BLaER1 treated with 17β-estradiol and CSF1 and Interleukin-3, amounts not matched to agents 10 nM and 100 nM (cell line): ENCODE measurements around the gene DCDC2.
"Not testable (repeated sequence)": the region's sequence is repeated elsewhere in the genome, so short reads cannot be mapped to it uniquely, and the experiment has no call there.

Experiments used
- H3K27ac ChIP-seq, 11 experiments: shearing (Covaris generic); formaldehyde crosslinking; 2 replicates each; pipeline ENCODE4 v1.8.1; 2022
- H3K27me3 ChIP-seq, 11 experiments: shearing (Covaris generic); formaldehyde crosslinking; 2 replicates each; pipeline ENCODE4 v1.8.1; 2022
- H3K36me3 ChIP-seq, 11 experiments: shearing (Covaris generic); formaldehyde crosslinking; 2 replicates each; pipeline ENCODE4 v1.8.1; 2022
- H3K4me1 ChIP-seq, 10 experiments: shearing (Covaris generic); formaldehyde crosslinking; 2 replicates each; pipeline ENCODE4 v1.8.1; 2022
- H3K4me2 ChIP-seq, 11 experiments: shearing (Covaris generic); formaldehyde crosslinking; 2 replicates each; pipeline ENCODE4 v1.8.1; 2022
- H3K4me3 ChIP-seq, 10 experiments: shearing (Covaris generic); formaldehyde crosslinking; 2 replicates each; pipeline ENCODE4 v1.8.1; 2022
- H3K9ac ChIP-seq, 11 experiments: shearing (Covaris generic); formaldehyde crosslinking; 2 replicates each; pipeline ENCODE4 v1.8.1; 2022
- H3K9me3 ChIP-seq, 11 experiments: shearing (Covaris generic); formaldehyde crosslinking; replicated peaks in 1 of 11; 2 replicates each; pipeline ENCODE4 v1.8.1; 2022
- H4K20me1 ChIP-seq, 11 experiments: shearing (Covaris generic); formaldehyde crosslinking; 2 replicates each; pipeline ENCODE4 v1.8.1; 2022
- Cebpa-rat ChIP-seq, 11 experiments: shearing (Covaris generic); IDR thresholded peaks; 2 replicates each; pipeline ENCODE4 v1.8.1; 2022

DCDC2 gene

GRCh38 chr6:24154121-24154520 lies 203.7 kb downstream of the DCDC2 start:
- Histone ChIP-seq H3K4me3 (no peak overlapping the region), H3K27ac (no peak overlapping the region), H4K20me1 (no peaks in the 10 kb centered on the region), H3K4me2 (no peak overlapping the region), H3K4me1 (no peaks in the 10 kb centered on the region), H3K9ac (no peak overlapping the region), H3K27me3 (no peaks in the 10 kb centered on the region), H3K36me3 (no peaks in the 10 kb centered on the region), H3K9me3 (peaks cover 0 to 3% (median 0%) of the 10 kb centered on the region in 11 experiments; a peak in 1 of 22 replicates)
- no peak for TF ChIP-seq Cebpa-rat (IDR thresholded peaks at IDR 0.05)

GRCh38 chr6:24152014-24152413 lies 205.8 kb downstream of the DCDC2 start:
- no peak overlapping the region for H3K4me2 ChIP-seq
- H3K9me3 ChIP-seq: peaks cover 0 to 3% (median 0%) of the 10 kb centered on the region in 11 experiments; a peak in 1 of 22 replicates
- no peaks in the 10 kb centered on the region for H3K4me1 ChIP-seq
- no peaks in the 10 kb centered on the region for H4K20me1 ChIP-seq
- no peaks in the 10 kb centered on the region for H3K27me3 ChIP-seq
- TF ChIP-seq Cebpa-rat (IDR thresholded peaks at IDR 0.05): no peak
- no peak overlapping the region for H3K4me3 ChIP-seq
- no peak overlapping the region for H3K9ac ChIP-seq
- no peaks in the 10 kb centered on the region for H3K36me3 ChIP-seq
- no peak overlapping the region for H3K27ac ChIP-seq

DNA sequence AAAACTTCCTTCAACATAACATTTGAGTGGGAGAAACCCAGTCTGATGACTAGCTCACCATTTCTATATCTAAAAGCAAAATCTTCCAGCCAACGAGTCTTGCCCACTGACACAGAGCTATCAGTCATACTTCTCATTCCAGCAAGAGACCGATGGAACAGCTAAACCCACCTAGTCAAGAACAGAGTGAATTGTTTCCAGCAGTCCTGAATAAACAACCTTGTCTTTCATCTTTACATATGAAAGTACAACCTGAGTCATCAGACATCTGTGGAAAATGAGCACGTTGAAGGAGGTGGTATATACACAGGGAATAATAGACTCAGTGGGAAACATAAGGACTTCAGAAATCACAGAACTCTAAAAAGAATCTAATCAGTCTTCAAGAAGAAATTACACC lies 208.0 kb downstream of the DCDC2 start:
- Histone ChIP-seq H3K4me2 (no peak overlapping the region), H3K4me1 (no peaks in the 10 kb centered on the region), H4K20me1 (no peaks in the 10 kb centered on the region), H3K9ac (no peak overlapping the region), H3K9me3 (peaks cover 0 to 3% (median 0%) of the 10 kb centered on the region in 11 experiments; a peak in 1 of 22 replicates), H3K4me3 (no peak overlapping the region), H3K36me3 (no peaks in the 10 kb centered on the region), H3K27ac (no peak overlapping the region), H3K27me3 (no peaks in the 10 kb centered on the region)
- no peak for TF ChIP-seq Cebpa-rat (IDR thresholded peaks at IDR 0.05)

DNA sequence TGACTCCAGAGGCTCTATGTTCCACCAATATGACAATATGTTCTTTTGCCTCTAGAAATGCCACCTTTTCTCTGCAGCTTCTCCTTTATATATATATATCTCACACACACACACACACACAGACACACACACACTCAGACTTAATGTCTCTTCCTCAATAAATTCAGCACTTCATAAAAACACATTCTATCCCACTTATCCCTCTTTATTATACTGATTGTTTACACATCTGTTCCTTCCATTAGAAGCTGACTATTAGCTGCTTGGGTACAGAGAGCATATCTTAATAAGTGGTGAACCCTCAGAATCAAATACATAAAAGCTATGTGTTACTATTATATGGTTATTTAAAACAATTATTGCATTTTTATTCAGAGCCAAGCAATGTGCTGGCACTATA lies 208.6 kb downstream of the DCDC2 start:
- no peaks in the 10 kb centered on the region for H4K20me1 ChIP-seq
- no peak overlapping the region for H3K4me3 ChIP-seq
- no peaks in the 10 kb centered on the region for H3K36me3 ChIP-seq
- H3K27ac ChIP-seq: no peak overlapping the region
- no peak overlapping the region for H3K4me2 ChIP-seq
- no peak overlapping the region for H3K9ac ChIP-seq
- H3K27me3 ChIP-seq: no peaks in the 10 kb centered on the region
- H3K4me1 ChIP-seq: no peaks in the 10 kb centered on the region
- peaks cover 0 to 3% (median 0%) of the 10 kb centered on the region in 11 experiments; a peak in 1 of 22 replicates for H3K9me3 ChIP-seq
- no peak for TF ChIP-seq Cebpa-rat (IDR thresholded peaks at IDR 0.05)

DNA sequence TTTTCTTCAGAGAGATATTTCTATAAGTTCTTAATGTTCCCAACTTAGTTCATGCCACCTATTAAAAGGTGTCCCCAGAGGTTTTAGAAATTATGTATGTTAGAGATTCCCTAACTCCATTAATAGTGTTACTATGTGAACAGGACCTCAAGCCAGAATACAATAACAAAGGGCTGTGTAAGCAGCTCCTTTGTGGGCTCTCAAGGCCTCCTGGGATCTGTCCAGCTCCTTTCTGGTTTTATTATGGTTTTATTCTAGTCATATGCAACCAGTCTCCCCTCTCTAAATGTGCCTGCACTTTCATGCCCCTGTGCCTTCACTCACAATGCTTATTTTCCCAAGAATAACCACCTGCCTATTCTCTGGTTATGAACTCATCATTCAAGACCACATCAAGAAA lies 209.2 kb downstream of the DCDC2 start:
- Histone ChIP-seq H3K4me3 (no peak overlapping the region), H3K9ac (no peak overlapping the region), H3K9me3 (peaks cover 0 to 3% (median 0%) of the 10 kb centered on the region in 11 experiments; a peak in 1 of 22 replicates), H3K27me3 (no peaks in the 10 kb centered on the region), H4K20me1 (no peaks in the 10 kb centered on the region), H3K4me2 (no peak overlapping the region), H3K36me3 (no peaks in the 10 kb centered on the region), H3K4me1 (no peaks in the 10 kb centered on the region), H3K27ac (no peak overlapping the region)
- TF ChIP-seq Cebpa-rat (IDR thresholded peaks at IDR 0.05): no peak

GRCh38 chr6:24148154-24148570 lies 209.7 kb downstream of the DCDC2 start:
- no peak overlapping the region for H3K4me2 ChIP-seq
- H3K4me3 ChIP-seq: no peak overlapping the region
- no peaks in the 10 kb centered on the region for H3K36me3 ChIP-seq
- no peaks in the 10 kb centered on the region for H4K20me1 ChIP-seq
- no peak overlapping the region for H3K9ac ChIP-seq
- no peaks in the 10 kb centered on the region for H3K27me3 ChIP-seq
- TF ChIP-seq Cebpa-rat (IDR thresholded peaks at IDR 0.05): no peak
- peaks cover 0 to 3% (median 0%) of the 10 kb centered on the region in 11 experiments; a peak in 3 of 22 replicates for H3K9me3 ChIP-seq
- H3K4me1 ChIP-seq: no peaks in the 10 kb centered on the region
- no peak overlapping the region for H3K27ac ChIP-seq

GRCh38 chr6:24147511-24148153 lies 210.2 kb downstream of the DCDC2 start:
- TF ChIP-seq Cebpa-rat (IDR thresholded peaks at IDR 0.05): no peak
- Histone ChIP-seq H4K20me1 (no peaks in the 10 kb centered on the region), H3K27me3 (no peaks in the 10 kb centered on the region), H3K36me3 (no peaks in the 10 kb centered on the region), H3K9ac (no peak overlapping the region), H3K27ac (no peak overlapping the region), H3K4me1 (no peaks in the 10 kb centered on the region), H3K9me3 (peaks cover 2 to 6% (median 4%) of the 10 kb centered on the region in 11 experiments; a peak in 13 of 22 replicates), H3K4me3 (no peak overlapping the region), H3K4me2 (no peak overlapping the region)

DNA sequence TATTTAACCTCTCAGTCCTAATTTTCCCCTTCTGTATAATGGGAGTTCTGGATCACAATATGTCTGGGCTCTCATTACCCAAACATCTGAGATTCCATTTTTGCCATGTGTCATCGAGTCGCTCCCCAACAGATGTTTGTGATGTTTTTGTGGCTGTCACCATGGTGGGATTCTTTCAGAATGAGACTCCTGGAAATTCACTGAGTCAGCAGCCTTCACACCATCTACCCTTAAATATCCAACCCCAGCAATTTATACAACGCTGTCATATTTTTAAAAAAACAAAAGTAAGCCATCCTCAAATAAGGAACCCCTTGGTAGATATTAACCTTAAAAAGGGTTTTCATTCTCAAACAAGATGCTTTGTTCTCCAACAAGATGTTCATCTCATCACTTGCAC lies 211.0 kb downstream of the DCDC2 start:
- Histone ChIP-seq H3K27ac (no peak overlapping the region), H3K4me2 (no peak overlapping the region), H3K4me1 (no peaks in the 10 kb centered on the region), H3K27me3 (no peaks in the 10 kb centered on the region), H3K36me3 (no peaks in the 10 kb centered on the region), H3K9me3 (peaks cover 4 to 9% (median 7%) of the 10 kb centered on the region in 11 experiments; a peak in 13 of 22 replicates), H3K4me3 (no peak overlapping the region), H3K9ac (no peak overlapping the region), H4K20me1 (no peaks in the 10 kb centered on the region)
- no peak for TF ChIP-seq Cebpa-rat (IDR thresholded peaks at IDR 0.05)

- Histone ChIP-seq H4K20me1 (no peaks in the 10 kb centered on the region), H3K9ac (no peak overlapping the region), H3K4me3 (no peak overlapping the region), H3K27me3 (no peaks in the 10 kb centered on the region), H3K4me2 (no peak overlapping the region), H3K27ac (no peak overlapping the region), H3K9me3 (peaks cover 4 to 9% (median 7%) of the 10 kb centered on the region in 11 experiments; a peak in 13 of 22 replicates), H3K36me3 (no peaks in the 10 kb centered on the region), H3K4me1 (no peaks in the 10 kb centered on the region)
- no peak for TF ChIP-seq Cebpa-rat (IDR thresholded peaks at IDR 0.05)
Measured at GRCh38 chr6:24145690-24146131, 212.1 kb downstream of the DCDC2 start.

GRCh38 chr6:24142733-24143132 lies 215.1 kb downstream of the DCDC2 start:
- not testable (repeated sequence) for H3K9ac ChIP-seq, H3K9me3 ChIP-seq, H3K4me3 ChIP-seq, H3K4me1 ChIP-seq, H3K36me3 ChIP-seq, H3K27ac ChIP-seq, H3K27me3 ChIP-seq, H4K20me1 ChIP-seq, H3K4me2 ChIP-seq
